HCT116 (cell line): ENCODE measurements around the gene MMP13. TPM values are rescaled to one million over a fixed set of nuclear protein-coding genes. Genes with fewer than 3 reads are reported as not detected.

Experiments
- ATAC-seq: fragments of 200-7000 bp; cut with Tn5 transposase; 2 replicates; pipeline ENCODE4 v1.9.1; 2020; ENCODE audit warnings: mild to moderate bottlenecking, moderate library complexity
- BruUV-seq: library from RNA; stranded (reverse); fragments of 400-500 nt; replicated peaks from 2 replicates; lab custom pipeline; 2021; lab: Mats Ljungman, UMichigan
- CTCF ChIA-PET: fragments of 300-600 bp; sonication (Branson Sonifier 250); formaldehyde crosslinking; loops from one replicate; lab custom pipeline; 2021; ENCODE audit warnings: antibody characterized with exemption; lab: Charles Lee
- POLR2A ChIA-PET: fragments of 300-600, 350-600 bp; sonication (Branson Sonifier 250); formaldehyde crosslinking; loops from one replicate; lab custom pipeline; 2021; ENCODE audit warnings: antibody characterized with exemption; lab: Charles Lee
- RAD21 ChIA-PET, 2 experiments: fragments of 300-600 bp; sonication (Branson Sonifier 250); formaldehyde crosslinking; loops; one replicate each; lab custom pipeline; 2023; ENCODE audit warnings: low total read pairs in 2 of 2; ENCODE audit not compliant: uncharacterized antibody in 2 of 2, unreplicated experiment in 2 of 2, low non-redundant PET in 1 of 2; lab: Charles Lee
- DNase-seq: peaks from one replicate; pipeline ENCODE4 v3.0.0-alpha.2; 2010; ENCODE audit warnings: low read depth, low spot score
- H2AFZ ChIP-seq: fragments of 200-600 bp; shearing (Covaris generic), sonication (generic); 2 replicates; pipeline ENCODE4 v1.6.1; 2017; ENCODE audit warnings: low read depth, mixed run types, mixed read lengths, antibody characterized with exemption, low read length; ENCODE audit not compliant: poor library complexity, severe bottlenecking
- H3K27ac ChIP-seq: 2 replicates; pipeline ENCODE4 v1.5.1; 2012; ENCODE audit warnings: low read depth, low read length
- H3K27me3 ChIP-seq: fragments of 200-600 bp; sonication (generic); 2 replicates; pipeline ENCODE4 v1.6.1; 2016; ENCODE audit warnings: mixed run types, low read length, mixed read lengths; ENCODE audit not compliant: insufficient read depth
- H3K36me3 ChIP-seq, 2 experiments: fragments of 200-500 bp in 1 of 2; fragments of 200-600 bp in 1 of 2; sonication (Bioruptor generic) in 1 of 2; sonication (generic) in 1 of 2; 2 replicates each; pipeline versions ENCODE4 v1.5.1 to v1.6.1; 2014 to 2016; ENCODE audit warnings: low read length in 2 of 2, inconsistent platforms in 1 of 2, mixed read lengths in 1 of 2, mixed run types in 1 of 2; ENCODE audit not compliant: insufficient read depth in 2 of 2, control insufficient read depth in 1 of 2
- H3K4me1 ChIP-seq, 2 experiments: fragments of 200-600 bp in 1 of 2; sonication (generic) in 1 of 2; 2 replicates each; pipeline versions ENCODE4 v1.5.1 to v1.6.1; 2012 to 2017; ENCODE audit warnings: low read length in 2 of 2, inconsistent platforms in 1 of 2, mild to moderate bottlenecking in 1 of 2, mixed read lengths in 1 of 2, mixed run types in 1 of 2, moderate library complexity in 1 of 2; ENCODE audit not compliant: insufficient read depth in 2 of 2, control insufficient read depth in 1 of 2
- H3K4me2 ChIP-seq: fragments of 200-600 bp; sonication (generic); 2 replicates; pipeline ENCODE4 v1.6.1; 2017; ENCODE audit warnings: mixed run types, low read length, mixed read lengths
- H3K4me3 ChIP-seq, 2 experiments: fragments of 200-600 bp in 1 of 2; sonication (generic) in 1 of 2; replicated peaks in 1 of 2; 2 replicates each; pipeline ENCODE4 v1.5.1; 2011 to 2016; ENCODE audit warnings: low read length in 2 of 2, control low read depth in 1 of 2, low read depth in 1 of 2, mild to moderate bottlenecking in 1 of 2, mixed read lengths in 1 of 2, mixed run types in 1 of 2
- H3K79me2 ChIP-seq: fragments of 200-600 bp; sonication (generic); 2 replicates; pipeline ENCODE4 v1.6.1; 2017; ENCODE audit warnings: mild to moderate bottlenecking, mixed run types, low read length, moderate library complexity, mixed read lengths; ENCODE audit not compliant: insufficient read depth
- H3K9ac ChIP-seq: fragments of 200-600 bp; sonication (generic); 2 replicates; pipeline ENCODE4 v1.6.1; 2016; ENCODE audit warnings: low read length, mixed read lengths
- H3K9me2 ChIP-seq: fragments of 200-600 bp; sonication (generic), shearing (Covaris generic); 2 replicates; pipeline ENCODE4 v1.6.1; 2017; ENCODE audit warnings: mixed run types, mild to moderate bottlenecking, moderate library complexity; ENCODE audit not compliant: insufficient read depth
- H3K9me3 ChIP-seq, 2 experiments: fragments of 200-500 bp in 1 of 2; fragments of 200-600 bp in 1 of 2; sonication (Bioruptor generic) in 1 of 2; sonication (generic) in 1 of 2; 2 replicates each; pipeline ENCODE4 v1.6.1; 2014 to 2017; ENCODE audit warnings: low read length in 2 of 2, mixed read lengths in 2 of 2, inconsistent platforms in 1 of 2, low read depth in 1 of 2, mild to moderate bottlenecking in 1 of 2, mixed run types in 1 of 2, moderate library complexity in 1 of 2; ENCODE audit not compliant: control insufficient read depth in 1 of 2, insufficient read depth in 1 of 2
- H4K20me1 ChIP-seq: fragments of 200-600 bp; sonication (generic), shearing (Covaris generic); 2 replicates; pipeline ENCODE4 v1.6.1; 2017; ENCODE audit warnings: mixed run types, mild to moderate bottlenecking, moderate library complexity; ENCODE audit not compliant: insufficient read depth
- EGR1 ChIP-seq: IDR thresholded peaks from 2 replicates; pipeline ENCODE4 v1.6.1; 2012; ENCODE audit warnings: low read depth
- EZH2 ChIP-seq: fragments of 200-600 bp; sonication (generic); IDR thresholded peaks from 2 replicates; pipeline ENCODE4 v1.6.1; 2017; ENCODE audit warnings: antibody characterized with exemption, mixed run types
- EZH2phosphoT487 ChIP-seq: fragments of 200-600 bp; IDR thresholded peaks from 2 replicates; pipeline ENCODE4 v1.6.1; 2018; ENCODE audit warnings: antibody characterized with exemption, borderline replicate concordance
- FOSL1 ChIP-seq: IDR thresholded peaks from 2 replicates; pipeline ENCODE4 v1.6.1; 2012; ENCODE audit warnings: low read depth
- JUND ChIP-seq: IDR thresholded peaks from 2 replicates; pipeline ENCODE4 v1.6.1; 2012
- POLR2AphosphoS5 ChIP-seq: IDR thresholded peaks from 2 replicates; pipeline ENCODE4 v1.6.1; 2011; ENCODE audit warnings: mild to moderate bottlenecking, low read depth, low read length, moderate library complexity
- RAD21 ChIP-seq: IDR thresholded peaks from 2 replicates; pipeline ENCODE4 v1.6.1; 2012; ENCODE audit warnings: low read depth, mild to moderate bottlenecking
- YY1 ChIP-seq: IDR thresholded peaks from 2 replicates; pipeline ENCODE4 v1.6.1; 2011; ENCODE audit warnings: low read length, low read depth, moderate library complexity, mild to moderate bottlenecking; ENCODE audit not compliant: insufficient replicate concordance; ENCODE audit errors: extremely low read depth
- ZFX ChIP-seq: fragments of 450-650 bp; IDR thresholded peaks from 2 replicates; pipeline ENCODE4 v1.6.1; 2017
- intact Hi-C: fragments of 100-400 bp; cut with micrococcal nuclease; formaldehyde crosslinking; loops from 2 replicates; pipeline ENCODE4 v1.10.0; 2022
- total RNA-seq: library from RNA; stranded (reverse); gene quantifications from one replicate; pipeline ENCODE4 v1.2.1, GENCODE V29; 2021; ENCODE audit not compliant: unreplicated experiment
- TF ChIP-seq, protein P1 (sequence below): IDR thresholded peaks from 2 replicates; pipeline ENCODE4 v1.6.1; 2012
- TF ChIP-seq, protein P2 (sequence below): IDR thresholded peaks from 2 replicates; pipeline ENCODE4 v1.6.1; 2012

The MMP13 gene
- total RNA-seq, 1 experiment from 2014 or later: not detected

DNA sequence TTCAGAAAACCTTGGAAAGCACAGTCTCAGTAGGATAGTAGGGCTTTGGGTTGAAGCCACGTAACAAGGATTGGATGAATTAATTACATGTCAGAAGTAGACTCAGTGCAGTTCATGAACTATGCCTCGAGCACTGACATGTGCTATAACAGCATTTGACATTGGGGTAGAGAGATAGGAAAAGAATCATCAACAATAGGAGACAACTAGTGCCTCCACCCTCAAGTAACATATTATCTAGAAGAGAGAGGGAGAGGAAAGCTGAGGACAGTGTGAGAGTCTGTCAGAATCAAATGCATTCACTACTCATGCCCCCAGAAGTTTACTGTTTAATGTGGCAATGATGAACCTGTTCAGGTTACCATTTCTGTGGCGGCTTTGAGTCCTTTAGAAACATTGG, 26.4 kb downstream of the MMP13 start:
- Histone ChIP-seq H3K4me2 (no peak overlapping the region), H4K20me1 (no peaks in the 10 kb centered on the region), H3K79me2 (no peaks in the 10 kb centered on the region), H3K4me3 (no peak overlapping the region), H3K27me3 (no peaks in the 10 kb centered on the region; the same call in 1 of the 2 replicates), H3K9me3 (no peaks in the 10 kb centered on the region), H3K27ac (no peak overlapping the region), H3K36me3 (no peaks in the 10 kb centered on the region), H3K9me2 (no peaks in the 10 kb centered on the region), H3K4me1 (no peaks in the 10 kb centered on the region), H3K9ac (no peak overlapping the region), H2AFZ (no peak overlapping the region)
- ChIA-PET CTCF (interaction anchor here (2.7 to 2.8 kb wide), 2 partner anchors 12 to 14 kb away, joined by 10 to 12 read pairs; no protein-coding TSS in a partner anchor), RAD21 (no interaction called here), POLR2A (no interaction called here)
- ATAC-seq: no peak
- no TSS peak for BruUV-seq
- DNase-seq: no peak
- TF ChIP-seq RAD21 (no peak), ZFX (no peak), POLR2AphosphoS5 (no peak), FOSL1 (no peak)
- TF ChIP-seq, protein P1, sequence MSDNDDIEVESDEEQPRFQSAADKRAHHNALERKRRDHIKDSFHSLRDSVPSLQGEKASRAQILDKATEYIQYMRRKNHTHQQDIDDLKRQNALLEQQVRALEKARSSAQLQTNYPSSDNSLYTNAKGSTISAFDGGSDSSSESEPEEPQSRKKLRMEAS: no peak
- intact Hi-C loops: no loop called here

DNA sequence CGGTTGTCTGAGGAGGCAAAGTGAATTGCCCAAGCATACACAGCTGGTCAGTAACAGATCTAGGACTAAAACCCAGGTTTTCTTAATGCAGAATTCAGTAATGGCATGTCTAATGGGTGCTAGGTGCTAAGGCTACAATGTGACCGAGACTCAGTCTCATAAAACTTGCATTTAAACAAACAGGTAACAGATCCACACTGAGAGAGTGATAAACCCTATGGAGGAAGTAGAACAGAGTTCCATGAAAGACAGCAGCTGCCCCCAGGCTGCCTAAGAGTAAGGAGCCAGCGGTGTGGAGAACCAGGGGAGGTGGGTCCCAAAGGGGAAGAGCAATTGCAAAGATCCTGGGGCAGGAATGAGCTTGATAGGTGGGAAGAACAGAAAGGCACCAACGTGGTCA, 27.3 kb downstream of the MMP13 start:
- TF ChIP-seq POLR2AphosphoS5 (no peak), JUND (no peak), EZH2phosphoT487 (no peak), YY1 (no peak), RAD21 (no peak), EGR1 (no peak), EZH2 (no peak)
- TF ChIP-seq, protein P2, sequence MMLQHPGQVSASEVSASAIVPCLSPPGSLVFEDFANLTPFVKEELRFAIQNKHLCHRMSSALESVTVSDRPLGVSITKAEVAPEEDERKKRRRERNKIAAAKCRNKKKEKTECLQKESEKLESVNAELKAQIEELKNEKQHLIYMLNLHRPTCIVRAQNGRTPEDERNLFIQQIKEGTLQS: no peak
- ChIA-PET RAD21 (no interaction called here), POLR2A (no interaction called here), CTCF (no interaction called here)
- H3K27me3 ChIP-seq: no peaks in the 10 kb centered on the region; the same call in 1 of the 2 replicates
- H3K9me3 ChIP-seq: no peaks in the 10 kb centered on the region
- no peak overlapping the region for H3K9ac ChIP-seq
- H3K36me3 ChIP-seq: no peaks in the 10 kb centered on the region
- H3K4me1 ChIP-seq: no peaks in the 10 kb centered on the region
- ATAC-seq (no peak), DNase-seq (no peak)
- H4K20me1 ChIP-seq: no peaks in the 10 kb centered on the region
- intact Hi-C loops: no loop called here
- H3K79me2 ChIP-seq: no peaks in the 10 kb centered on the region
- BruUV-seq: no TSS peak
- H3K27ac ChIP-seq: no peak overlapping the region
- H3K4me3 ChIP-seq: no peak overlapping the region
- H3K4me2 ChIP-seq: no peak overlapping the region
- no peaks in the 10 kb centered on the region for H3K9me2 ChIP-seq
- H2AFZ ChIP-seq: no peak overlapping the region
